Suppressor macrophage treated with lipopolysaccharide for 1 hour (primary cell): Measurements from ENCODE around the gene SPCS2.
A peak's percentile ranks its signal among the peaks of the same experiment; 100 is the strongest.

ENCODE experiments used
- DNase-seq, 3 donors: peaks; one replicate each; pipeline ENCODE4 v3.0.0-alpha.2; 2020 to 2022

The SPCS2 gene

DNA sequence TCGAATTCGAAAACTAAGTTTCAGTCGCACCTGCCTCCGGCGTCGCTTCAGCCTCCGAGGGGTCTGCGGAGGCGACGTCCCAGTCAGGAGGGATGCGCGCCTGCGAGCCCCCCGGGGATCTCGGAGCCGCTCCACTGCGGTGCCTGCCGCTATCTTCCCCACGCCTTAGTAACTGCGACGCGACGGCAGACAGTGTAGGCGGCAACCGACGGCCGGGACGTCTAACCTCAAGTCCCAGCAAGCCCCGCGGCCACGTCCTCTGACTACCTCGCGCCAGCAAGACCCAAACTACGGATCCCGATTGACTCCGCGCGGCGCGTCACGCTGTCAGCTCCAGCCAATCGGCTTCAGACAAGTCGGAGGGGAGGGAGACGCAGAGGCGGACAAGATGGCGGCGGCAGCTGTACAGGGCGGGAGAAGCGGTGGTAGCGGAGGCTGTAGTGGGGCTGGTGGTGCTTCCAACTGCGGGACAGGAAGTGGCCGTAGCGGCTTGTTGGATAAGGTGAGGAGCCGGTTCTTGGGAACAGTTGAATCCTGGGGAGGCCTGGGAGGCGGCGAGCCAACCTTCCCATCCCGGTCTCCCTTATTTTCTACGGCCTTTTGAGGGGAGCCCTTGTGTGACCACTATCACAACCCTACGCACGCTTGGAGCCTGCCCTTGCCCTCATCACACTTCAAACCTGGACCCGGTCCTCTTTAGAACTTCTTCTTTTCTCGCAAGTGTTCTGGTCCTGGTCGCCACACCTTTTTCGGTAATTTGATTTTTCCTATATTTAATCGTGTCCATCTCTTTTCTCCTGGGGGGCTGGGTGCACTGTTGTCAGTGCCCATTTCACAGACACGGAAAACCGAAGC, at the start of gene SPCS2, which contains the start of gene XRRA1:
SPCS2 (plus strand) TSS at position 369 of the 855 bp plus-strand sequence; CDS start at position 389, 20 bp downstream.
XRRA1 (minus strand) TSS at position 194 of the 855 bp plus-strand sequence. CDS start 8,213 bp downstream, outside the sequence.
- peak; percentile 99 for DNase-seq

DNA sequence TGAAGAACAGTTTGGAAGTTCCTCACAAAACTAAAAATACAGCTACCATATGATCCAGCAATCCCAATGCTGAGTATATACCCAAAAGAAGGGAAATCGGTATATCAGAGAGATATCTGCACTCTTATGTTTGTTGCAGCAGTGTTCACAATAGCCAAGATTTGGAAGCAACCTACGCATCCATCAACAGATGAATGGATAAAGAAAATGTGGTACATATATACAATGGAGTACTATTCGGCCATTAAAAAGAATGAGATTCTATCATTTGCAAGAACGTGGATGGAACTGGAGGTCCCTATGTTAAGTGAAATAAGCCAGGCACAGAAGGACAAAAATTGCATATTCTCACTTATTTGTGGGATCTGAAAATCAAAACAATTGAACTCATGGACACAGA, 46.7 kb upstream of the SPCS2 start:
- no peak for DNase-seq

DNA sequence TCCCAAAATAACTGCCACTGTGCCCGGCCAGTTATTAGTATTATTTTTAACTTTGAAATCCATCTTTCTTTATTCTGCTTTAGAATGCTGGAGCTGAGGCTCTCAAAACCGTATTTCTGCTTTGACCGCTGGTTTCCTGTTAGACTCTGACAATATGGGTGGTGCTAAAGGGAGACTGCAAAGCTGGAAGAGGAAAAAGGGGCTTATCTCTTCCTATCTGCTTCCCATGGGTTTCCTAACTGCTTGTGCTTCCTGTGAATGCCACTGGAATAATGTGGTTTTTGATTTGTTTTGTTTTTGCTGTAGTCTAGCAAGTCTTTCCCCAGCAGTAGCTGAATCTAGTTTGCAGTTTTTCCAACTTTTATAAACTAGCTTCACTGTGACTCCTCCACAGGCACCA, 43.7 kb upstream of the SPCS2 start:
- DNase-seq = no peak

DNA sequence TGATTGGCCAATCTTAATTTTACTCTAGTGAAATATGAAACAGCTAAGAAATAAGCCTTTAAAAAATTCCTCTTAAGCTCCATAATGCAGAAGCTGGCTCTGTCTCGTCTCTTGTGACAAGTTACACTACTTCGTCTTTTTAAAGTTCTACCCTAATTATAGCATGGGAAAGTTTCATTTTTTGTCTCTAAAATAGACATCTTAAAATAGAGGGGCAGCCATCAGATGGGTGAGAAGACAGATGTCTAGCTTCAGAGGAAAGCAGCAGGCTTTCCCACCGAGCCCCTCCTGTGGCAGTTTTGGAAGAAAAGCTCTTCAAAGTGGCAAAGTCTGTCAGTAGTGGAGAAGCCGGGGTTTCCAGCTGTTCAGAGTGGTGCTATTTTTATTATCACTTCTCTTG, 39.7 kb upstream of the SPCS2 start:
- no peak for DNase-seq

DNA sequence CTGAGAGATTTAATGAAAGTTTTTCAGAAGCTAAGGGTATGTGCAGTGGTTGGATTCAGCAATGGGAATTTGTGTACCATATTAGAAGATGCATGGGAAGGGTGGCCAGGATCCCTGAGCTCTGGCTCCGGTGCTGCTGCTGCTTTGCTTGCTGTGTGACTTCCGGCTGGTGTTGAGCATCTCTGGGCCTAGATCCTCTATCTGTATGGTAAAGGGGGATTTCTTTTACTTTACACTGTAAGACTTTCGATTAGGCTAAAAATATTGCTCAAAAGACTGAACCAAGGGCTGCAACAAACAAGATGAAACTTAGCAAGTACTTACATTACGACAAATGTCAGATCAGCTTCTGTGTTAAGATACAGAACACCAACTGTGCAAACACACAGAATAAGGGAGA, 39.3 kb upstream of the SPCS2 start:
- DNase-seq = no peak

DNA sequence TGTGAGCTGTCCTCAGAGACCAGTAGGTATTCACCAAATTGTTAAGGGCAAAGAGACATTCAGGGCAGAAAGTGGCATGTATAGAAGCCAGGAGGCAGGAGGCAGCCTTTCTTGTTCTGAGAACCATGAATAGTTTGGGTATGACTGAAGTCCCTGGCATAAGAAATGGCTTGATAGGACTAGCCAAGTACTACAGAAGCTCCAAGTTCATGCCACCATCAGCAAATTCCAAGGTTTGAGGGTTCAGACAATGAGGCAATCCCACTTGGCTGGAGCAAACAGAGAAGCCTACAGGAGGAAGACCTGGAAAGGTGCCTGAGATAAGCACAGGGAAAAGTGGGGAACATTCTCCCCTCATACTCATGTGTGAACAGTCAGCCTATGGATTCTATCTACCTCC, 25.9 kb upstream of the SPCS2 start:
- DNase-seq = no peak

DNA sequence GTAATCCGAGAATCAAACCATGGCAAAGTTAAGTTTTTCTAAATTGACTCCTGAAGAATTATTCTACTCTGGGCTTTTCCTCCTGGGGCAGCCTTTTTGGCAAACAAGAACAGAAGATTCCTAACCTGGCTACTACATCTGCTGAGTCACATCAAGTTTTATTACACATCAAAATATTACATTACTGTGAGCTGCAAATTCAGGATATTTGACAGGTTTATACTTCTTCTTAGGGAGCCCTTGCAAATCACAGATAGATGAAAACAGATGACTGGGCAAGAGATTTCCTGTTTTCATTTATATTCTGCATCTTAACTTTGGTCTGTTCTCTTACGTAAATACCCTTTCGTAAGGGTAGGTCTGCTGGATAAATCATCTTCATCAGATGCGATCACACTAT, 23.8 kb upstream of the SPCS2 start:
- no peak for DNase-seq

DNA sequence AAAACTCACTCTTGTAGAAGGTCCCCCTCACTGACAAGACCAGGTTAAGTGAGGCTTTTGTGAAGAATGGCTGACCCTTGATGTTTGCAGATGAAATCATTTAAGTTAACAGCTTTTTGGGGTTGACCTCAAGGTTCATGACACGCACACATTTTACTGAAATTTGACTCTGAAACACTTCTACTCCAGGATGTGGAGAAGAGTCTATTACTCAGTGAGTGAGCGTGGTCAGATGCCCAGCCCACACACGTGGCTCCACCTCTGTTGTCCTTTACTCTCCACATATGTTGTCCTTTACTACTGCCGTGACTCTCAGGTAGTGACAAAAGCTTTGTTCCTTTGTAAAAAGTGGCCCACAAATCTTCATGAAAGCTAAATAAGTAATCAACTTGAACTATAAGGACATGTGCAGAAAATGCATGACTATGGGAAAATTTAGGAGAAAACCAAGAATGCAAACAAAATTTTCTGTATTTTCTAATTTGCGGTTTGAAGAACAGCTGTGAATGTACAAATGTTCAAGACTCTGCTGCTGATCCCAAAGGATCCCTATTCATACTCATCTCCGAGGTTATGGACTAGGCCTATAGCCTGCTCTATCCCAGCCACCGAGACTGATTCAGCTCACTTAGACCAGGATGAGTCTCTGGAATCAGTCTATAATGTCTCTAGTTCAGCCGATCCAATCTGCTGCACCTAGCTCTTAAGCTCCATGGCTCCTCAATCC, 22.6 kb upstream of the SPCS2 start:
- no peak for DNase-seq

DNA sequence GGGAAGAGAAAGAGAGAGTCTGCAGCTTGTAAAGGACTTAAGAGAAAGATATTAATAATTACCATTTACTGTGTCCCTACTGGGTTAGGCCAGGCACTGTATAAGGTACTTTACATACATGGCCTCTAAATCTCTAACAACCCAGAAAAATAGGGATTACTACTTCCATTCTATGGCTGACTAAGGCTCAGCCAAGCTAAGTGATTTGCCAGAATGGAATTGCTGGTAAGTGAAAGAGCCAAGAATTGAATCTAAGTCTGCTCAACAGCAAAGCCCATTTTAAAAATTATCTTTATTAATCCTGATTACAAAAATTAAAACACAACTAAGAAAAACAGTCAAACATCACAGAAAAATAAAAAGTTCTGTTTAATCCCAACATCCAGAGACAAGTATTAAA, 21.6 kb upstream of the SPCS2 start:
- DNase-seq = no peak

DNA sequence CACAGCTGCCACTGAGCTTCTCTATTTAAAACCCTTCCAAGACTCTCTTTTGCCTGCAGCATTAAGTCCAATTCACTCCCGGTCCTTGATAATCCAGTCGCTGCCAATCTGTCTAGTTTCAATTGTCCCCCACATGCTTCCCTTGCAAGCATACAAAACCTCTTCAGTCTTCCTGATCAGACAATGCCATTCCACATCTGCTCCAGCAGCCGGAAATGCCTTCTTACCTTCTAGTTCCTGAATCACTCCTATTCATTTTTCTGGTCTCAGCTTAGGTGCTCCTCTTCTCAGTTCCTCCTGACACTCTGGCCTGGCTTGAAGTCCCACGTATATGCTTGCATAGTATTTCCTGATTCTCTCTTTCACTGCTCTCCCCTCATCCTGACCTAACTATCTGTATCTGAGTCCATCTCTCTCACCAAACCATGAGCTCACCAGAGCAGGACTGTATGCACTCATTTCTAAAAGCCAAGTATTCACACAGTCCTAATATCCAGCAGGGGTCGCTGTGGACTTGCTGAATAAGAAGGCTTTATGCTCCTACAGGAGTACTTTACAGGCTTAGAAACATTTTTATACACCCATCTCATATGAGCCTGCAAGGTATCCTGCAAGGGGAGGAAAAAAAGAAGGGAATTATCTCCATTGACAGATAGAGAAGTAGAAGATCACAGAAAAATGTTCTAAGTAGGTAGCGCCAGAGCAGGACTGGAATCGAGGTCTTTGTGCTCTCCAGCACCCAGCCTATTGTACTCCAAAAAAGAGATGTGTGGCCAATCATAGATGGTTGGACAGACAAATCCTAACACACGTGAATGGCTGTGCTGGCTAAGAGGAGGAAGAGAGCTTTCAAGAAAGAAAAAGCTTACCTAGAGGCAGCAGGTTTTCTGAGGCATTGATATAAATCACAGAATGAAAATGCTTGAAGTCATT, 19.4 kb upstream of the SPCS2 start:
- peak; percentile 92 to 96 (median 94) for DNase-seq

DNA sequence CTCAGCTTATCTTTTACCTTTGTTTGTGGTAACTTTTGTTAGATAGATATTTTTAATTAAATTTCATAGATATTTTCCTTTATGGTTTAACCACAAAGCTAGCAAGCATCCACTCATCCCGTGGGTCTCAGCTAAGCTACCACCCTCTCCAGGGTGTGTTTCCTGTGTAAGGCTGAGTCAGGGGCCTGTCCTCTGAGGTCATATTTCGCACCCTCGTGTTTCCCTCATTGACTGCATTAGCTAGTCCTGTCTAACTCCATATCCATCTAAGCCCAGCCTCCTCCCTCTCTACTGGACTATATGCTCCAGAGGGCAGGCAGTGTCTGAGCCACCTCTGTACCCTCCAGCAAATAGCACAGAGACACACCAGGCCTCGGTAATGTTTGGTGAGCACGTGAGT, 16.9 kb upstream of the SPCS2 start:
- DNase-seq = no peak

DNA sequence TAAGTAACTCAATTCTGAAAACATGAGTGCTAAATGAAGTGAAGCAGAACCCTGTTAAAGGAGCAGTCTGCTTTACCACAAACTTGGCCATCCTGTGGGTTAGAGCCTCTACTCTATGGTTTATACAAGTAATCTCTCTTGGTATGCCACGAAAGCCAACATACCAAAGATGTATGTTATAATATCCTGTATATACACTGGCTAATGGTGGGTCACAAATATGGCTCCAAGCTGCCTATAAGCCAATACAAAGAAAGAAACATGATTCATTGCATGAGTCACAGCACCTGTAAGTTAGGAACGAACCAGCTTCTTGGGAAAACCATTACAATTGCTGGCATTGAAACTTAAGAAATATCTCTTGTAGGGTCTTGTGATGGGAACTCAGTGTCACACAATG, 16.3 kb upstream of the SPCS2 start:
- DNase-seq = no peak

DNA sequence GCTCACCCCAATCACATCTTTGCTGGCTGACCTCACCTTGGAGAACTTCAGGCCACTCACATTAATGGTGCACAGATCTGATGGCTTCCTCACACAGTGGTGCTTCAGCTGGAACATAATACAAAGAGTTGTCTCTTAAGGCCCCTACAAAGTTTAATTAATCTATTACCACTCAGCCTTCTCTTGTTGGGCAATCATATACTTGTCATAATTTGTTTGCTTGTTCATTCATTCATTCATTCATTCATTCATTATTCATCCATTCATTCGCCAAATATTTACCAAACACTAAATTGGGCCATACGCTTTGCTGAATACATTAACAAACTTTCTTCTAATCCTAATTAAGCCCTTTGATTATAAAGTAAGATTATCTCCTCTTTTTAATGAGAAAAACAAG, 15.3 kb upstream of the SPCS2 start:
- no peak for DNase-seq

DNA sequence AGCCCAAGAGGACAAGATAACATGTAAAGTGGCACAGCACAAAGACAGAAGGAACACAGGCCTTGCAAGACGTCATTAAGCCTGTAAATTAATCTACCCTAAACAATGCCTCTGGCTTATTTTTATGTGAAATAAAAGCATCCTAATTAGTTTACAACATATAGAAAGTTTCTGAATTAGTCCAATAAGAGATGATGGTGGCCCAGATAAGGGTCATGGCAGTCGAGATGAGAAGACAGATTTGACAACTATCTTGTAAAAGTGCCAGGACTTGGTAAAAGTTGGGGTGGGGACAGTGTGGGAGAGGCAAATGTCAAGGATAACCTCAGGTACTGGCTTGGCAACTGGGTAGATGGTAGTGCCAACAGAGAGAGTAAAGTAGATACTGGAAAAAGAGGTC, 13.8 kb upstream of the SPCS2 start:
- no peak for DNase-seq

DNA sequence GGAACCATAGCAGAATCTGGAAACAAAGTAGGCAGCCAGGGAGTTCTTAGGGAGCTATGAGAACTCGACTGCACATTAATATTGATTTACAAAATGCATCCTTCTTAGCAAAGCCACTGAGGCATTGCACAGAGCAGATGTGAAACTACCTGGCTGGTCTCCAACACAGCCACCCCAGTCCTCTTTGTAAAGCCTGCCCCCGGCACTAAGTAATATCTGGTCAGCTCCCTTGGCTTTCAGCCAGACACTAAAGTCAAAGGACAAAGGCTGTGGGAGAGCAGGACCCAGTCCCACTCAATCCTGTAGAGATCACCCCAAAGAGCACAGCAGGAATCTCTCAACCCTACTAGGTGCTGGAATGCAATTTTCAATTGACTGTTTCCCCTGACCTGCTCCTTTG, 13.0 kb upstream of the SPCS2 start:
- no peak for DNase-seq

DNA sequence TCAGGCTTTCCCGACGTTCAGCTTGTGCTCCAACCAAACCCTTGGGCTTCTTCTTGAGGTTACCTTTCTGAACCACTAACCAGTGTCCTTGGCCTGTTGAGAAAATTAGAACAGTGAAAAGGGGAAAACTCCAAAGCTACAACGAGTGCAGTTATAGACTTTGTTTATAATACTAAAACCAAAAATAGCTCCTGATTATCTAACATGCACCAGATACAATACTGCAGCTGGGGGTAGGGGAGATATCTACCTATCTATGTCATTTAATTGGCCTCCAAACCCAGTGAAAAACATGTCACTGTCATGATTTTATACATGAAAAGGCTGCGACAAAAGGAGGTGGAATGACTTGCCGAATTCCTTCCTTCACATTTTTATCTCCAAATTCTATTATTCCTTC, 12.1 kb upstream of the SPCS2 start:
- DNase-seq = no peak

DNA sequence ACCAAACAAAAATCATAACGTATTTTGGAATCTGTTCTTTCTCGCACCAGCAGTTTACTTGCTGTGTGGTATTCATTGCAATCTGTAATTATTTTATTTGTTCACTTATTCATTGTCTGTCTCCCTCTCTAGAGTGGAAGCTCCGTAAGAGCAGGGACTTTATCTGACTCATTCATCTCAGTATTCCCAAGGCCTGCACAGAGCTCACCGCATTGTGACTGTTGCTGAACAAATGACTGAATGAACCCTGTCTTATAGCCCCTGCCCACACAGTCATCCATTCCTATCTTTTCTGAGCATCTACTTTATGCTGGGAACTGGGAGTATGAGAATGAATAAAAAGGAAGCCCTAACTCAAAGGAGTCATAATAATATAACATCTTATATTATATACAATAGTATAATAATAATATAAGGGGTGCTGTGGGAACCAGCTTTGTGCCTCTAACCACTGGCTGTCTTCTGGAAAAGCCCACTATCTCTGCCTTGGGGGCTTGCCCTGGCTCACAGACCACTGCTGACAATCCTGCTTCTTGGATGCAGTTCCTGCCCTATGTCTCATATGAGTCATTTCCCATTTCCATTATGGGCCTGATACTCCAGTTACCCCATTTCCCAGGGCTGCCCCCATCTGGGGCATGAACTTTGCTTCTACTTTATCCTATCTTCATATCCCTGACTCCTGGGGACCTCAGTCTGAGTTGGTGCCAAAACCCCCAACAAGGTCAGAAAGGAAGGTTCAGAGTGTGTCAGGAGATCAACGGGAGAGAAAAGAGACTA, 11.2 kb upstream of the SPCS2 start:
- no peak for DNase-seq

DNA sequence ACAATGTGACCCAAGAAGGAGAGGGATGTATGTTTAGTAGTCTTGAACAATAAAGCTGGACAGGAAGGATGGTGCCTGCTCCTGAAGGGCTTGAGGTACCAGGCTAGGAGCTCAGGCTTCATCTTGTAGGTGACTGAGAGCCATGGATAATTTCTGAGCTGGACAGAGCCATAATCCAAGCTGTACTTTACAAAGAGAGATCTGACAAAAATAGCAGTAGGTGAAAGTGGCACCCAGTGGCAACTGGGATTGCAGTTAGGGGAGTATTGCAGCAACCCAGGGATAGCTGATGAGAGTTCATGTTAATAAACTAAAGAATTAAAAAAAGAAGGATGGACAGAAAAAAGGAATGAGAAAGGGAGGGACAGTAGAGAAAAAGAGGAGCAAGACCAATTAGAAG, 7.6 kb upstream of the SPCS2 start:
- DNase-seq = no peak

DNA sequence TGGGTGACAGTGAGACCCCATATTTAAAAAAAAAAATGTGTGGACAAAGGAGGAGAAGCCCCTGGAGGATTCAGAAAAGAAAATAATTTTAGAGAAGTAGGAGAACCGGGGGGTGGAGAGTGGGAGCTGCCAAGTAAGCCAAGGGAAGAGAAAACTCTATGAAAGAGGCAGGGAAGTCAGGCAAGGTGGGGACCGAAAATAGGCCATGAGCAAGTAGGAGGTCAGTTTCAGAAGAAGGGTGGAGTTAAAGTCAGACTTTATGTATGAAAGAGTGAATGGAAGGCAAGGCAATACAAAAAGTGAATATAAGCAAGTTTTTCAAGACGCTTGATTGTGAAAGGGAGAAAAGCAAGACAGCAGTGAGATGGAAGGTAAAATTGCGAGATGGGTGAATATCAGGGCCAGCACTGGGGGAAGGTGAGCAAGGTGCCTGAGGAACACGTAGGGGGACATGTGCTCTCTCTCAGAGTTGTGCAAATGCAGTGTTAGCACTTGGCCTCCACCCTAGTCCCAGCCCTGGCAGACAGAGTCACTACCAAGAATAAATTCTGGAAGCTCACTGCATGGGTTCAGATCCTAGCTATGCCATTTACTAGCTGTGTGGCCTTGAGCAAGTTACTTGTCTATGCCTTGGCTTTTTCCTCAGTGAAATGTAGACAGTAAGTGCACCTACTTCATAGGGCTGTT, 6.8 kb upstream of the SPCS2 start:
- DNase-seq = no peak

DNA sequence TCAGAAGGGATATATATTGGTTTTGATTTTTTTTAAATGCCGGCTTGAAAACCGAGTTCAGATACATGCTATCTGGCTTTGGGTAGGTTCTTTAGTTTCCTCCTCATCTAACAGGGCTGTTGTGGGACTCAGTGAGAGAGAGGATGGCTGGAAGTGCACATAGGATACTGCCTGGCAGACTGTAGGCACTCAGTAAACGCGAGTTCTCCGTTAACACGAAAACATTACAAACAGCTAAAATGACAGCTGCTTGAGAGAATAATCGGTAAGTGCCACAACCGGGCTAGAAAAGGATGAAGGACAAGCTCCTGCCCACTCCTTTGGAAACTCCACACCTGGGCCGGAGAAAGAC, 544 bp upstream of the SPCS2 start:
- no peak for DNase-seq

DNA sequence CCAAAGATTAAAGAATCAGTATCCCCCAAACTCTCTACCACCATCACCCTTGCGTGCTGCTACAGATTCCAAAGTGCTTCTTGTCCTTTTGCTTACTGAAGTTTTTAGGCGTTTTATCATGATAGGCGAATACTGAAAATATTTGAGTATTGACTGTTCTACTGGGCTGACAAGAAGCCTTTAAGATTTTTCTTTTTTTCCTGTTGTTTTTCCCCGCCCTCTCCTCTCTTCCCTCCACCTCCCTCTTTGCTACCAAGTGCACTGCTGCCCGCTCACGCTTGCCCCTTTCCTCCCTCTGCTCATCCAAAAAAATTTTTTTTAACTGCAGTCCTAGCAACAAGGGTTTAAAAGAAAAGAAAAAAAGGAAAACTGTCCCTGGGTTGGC, 679 bp downstream of the SPCS2 start:
- DNase-seq = no peak
